NCI-H1417 treated with DMSO at 0.1 percent for 48 hours (cell line): Measurements from ENCODE around the gene RERE.
"Not testable (repeated sequence)": the region's sequence is repeated elsewhere in the genome, so short reads cannot be mapped to it uniquely, and the experiment has no call there.

Experiments
- DNase-seq: peaks from one replicate; lab custom pipeline; 2025; lab: John Stamatoyannopoulos, UW

RERE gene

GRCh38 chr1:8510041-8510823 lies 307.2 kb downstream of the RERE start:
- DNase-seq: no peak

DNA sequence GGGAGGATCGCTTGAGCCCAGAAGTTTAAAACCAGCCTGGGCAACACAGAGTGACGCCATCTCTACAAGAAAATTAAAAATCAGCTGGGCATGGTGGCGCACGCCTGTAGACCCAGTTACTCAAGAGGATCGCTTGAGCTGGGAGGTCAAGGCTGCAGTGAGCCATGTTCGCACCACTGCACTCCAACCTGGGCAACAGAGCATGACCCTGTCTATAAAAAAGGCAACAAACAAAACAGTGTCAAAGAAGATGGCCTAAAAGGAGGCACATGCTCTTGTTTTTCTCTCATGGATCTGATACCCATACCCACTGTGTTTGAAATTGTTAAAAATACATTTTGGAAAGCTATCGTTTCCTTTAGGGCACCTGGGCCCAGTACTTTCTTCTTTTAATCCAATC lies 307.9 kb downstream of the RERE start:
- DNase-seq: no peak

- no peak for DNase-seq
These were observed 310.3 kb downstream of the RERE start for GRCh38 chr1:8506995-8507615.

- DNase-seq: no peak
These were observed 311.0 kb downstream of the RERE start for GRCh38 chr1:8506456-8506855.

DNA sequence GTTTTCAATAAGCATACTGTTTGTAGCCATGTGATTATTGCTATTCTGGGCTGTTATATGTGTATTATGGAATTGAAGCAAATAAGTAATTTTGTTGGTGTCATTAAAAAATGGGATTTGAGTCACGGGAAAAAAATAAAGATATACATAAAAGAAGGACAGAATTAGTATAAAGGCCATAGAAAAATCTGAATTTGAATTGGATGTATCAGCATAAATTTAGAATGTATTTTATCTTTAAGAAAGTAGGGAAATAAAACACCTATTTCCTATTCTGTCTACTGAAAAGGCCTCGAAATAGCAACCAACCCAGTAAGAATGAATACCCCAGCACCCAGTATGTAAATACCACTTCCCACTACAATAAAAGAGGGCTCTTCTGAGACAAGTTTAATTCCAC lies 313.6 kb downstream of the RERE start:
- DNase-seq: no peak

DNA sequence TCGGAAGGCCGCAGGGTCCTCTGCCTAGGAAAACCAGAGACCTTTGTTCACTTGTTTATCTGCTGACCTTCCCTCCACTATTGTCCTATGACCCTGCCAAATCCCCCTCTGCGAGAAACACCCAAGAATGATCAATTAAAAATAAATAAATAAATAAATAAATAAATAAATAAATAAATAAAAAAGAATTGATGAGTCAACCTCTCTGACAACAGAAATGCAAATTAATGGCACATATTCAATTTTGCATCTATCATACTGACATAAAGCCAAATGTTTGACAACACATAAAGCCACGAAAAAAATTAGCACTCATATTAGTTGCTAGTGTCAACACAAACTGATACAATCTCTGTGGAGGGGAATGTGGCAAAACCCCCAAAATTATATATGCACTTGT lies 314.5 kb downstream of the RERE start:
- not testable (repeated sequence) for DNase-seq

GRCh38 chr1:8497210-8497819 lies 320.1 kb downstream of the RERE start:
- no peak for DNase-seq

DNA sequence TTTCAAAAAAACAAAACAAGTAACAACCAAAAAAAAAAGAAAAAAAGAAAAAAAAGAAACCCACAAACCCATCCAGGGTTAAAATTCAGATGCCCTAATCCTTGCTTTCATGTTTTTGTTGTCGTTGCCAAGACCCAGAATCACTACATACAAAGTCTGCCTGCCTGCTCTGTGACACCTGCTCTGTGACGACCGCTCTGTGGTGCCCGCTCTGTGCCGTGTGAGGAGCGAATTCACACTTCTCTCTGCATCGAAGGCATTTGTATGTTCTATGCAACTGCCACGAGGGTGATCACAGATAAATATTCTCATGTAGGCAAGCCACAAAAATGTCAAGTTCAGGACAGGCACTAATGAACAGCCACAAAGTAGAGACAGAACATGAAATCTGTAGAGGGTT lies 321.0 kb downstream of the RERE start:
- no peak for DNase-seq

GRCh38 chr1:8495928-8496401 lies 321.5 kb downstream of the RERE start:
- no peak for DNase-seq

DNA sequence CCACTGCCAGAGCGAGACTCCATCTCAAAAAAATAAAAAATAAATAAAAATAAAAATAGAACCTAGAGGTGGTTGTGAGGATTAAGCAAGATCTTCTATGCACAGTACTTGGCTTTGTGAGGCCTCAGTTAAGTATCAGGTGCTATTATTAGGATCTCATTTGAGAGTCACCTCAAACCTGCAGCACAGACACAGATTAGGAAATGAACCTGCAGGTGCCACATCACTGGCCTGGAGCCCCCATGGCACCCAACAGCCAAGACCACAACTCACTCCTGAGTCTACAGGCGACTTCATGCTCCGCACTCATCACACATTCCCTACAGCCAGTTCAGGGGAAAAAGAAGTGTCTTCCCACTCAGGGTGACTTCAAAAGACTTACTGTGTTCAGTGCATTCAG lies 322.8 kb downstream of the RERE start:
- DNase-seq: no peak

DNA sequence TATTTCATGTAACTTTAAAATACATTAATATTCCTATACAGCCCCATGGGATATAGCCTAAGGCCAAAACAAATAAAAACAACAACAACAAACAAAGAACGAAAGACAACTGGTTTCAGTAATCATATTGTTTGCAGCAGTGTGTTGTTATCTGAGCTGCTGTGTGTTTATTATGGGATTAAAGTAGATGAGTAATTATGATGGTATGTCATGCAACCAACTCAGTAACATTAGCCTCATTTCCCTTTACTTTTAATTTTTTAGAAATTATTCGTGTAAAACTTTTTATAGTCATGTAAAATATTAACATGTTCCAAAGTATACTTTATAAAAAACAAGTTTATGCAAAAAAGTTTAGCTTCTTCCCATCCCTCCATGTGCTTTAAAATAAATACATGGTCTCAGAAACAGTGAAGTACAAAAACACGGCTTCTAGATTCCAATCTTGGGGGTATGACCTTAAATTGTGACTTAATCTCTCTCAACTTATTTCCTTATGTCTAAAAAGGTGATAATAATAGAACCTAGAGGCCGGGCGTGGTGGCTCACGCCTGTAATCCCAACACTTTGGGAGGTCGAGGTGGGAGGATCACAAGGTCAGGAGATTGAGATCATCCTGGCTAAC lies 323.4 kb downstream of the RERE start:
- no peak for DNase-seq

GRCh38 chr1:8487249-8487648 lies 330.2 kb downstream of the RERE start:
- no peak for DNase-seq

DNA sequence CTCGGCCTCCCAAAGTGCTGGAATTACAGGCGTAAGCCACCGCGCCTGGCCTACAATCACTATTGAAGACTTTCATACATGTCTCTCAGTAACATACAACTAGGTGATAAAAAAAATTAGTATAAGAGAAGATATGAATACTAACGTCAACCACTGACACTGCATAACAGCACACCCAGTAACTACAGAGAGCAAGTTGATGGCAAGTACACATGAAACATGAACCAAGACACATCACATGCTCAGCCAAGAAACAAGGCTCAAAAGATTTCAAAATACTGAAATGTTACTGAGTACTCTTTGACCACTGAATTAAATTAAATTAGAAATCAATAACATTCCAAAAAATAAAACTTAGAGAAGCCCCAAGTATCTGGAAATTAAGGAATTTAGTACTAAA lies 331.4 kb downstream of the RERE start:
- no peak for DNase-seq

DNA sequence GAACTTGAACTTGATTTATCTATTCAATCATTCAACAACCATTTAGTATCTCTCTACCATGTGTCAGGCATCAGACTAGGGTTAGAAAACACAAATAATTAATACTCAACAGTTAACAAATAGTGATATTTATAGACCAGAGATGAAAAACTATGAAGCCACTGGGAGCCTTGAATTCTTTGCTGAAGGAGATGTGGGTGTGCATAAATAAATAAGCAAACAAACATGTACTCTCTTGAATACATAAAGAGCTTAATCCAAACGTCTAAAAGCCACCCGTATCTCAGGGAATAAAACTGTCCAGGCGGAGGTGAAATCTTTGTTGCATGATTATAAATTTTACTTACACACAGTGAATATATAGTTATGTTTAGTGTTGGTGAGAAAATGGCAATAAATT lies 333.9 kb downstream of the RERE start:
- DNase-seq: no peak

DNA sequence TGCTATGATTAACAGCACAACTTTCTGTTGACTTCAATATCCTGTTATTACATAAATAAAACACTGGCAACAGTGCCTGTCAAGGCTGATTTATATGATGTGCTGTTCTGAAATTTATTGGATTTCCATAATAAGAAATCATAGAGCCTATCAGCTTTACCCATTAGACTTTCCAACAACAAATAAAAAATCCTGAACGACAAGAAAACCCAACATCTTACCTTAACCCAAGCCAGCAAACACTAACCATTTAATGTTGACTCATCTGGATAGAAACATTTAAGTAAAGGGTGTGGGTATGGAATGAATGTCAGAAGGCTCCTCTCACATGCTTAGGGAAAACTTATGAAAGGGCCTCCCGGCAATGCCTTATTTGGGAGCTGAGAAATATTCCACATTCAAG lies 334.5 kb downstream of the RERE start:
- no peak for DNase-seq

DNA sequence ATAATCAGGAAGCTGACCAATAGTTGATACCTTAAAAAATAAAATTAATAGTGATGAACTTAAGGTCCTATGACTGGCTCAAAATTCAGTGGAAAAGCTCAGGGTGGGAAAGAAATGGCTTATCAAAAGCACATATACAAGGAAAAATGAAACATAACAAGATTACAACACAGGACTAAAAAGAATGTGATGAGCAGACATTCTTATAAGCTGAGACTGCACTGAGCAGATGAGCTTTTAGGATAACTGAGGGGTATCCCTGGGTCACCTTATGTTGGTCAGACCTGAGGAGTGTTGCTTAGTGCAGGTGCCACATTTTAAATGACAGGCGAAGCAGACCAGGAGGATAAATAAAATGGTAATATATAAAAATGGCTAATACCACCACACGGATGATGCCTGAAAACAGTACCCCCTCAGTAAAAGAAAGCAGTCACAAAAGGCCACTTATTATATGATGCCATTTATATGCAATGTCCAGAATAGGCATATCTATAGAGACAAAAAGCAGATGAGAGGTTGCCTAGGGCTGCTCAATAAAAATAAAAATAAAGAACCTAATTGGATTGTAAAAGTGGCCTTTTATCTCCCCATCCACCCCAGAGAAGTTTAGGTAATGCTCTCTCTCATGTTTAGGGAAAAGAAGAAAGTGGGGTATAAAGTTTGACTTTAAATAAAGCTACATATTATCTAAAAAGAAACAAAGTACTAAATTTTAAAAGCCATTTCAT lies 335.6 kb downstream of the RERE start:
- DNase-seq: no peak

DNA sequence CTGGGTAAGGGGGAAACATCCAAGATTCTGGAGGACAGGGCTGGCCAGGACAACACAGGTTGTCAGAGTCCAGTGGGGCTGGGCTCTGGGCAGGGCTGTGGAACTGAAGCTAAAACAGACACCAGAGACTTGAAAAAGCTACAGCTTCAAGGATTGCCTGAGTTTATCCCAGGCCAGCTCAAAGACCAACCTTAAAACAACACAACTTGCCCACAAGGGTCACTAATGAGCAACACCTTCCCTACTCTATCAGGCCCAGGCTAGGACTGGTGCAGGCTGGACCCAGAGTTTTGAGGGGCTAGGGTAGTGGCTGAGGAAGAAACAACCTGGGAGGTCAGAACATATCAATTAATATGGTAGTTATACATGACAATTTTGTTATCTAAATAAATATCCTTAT lies 338.9 kb downstream of the RERE start:
- no peak for DNase-seq

DNA sequence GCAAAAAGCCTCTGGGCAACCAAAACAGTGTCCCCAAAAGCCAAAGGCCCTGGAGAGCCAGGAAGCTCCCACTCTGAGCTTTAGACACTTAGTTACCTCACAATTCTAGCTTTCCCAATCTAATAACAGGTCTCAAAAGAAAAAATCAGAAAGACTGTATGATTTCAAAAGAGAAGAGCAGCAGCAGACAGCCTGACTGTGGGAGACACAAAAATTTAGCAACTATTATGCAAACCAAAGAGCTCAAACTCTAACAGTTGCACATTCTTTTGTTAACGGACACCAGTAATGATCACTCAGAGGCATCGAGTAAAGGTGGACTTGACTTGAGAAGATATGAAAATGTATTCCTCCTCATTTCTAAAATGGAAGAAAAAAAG lies 339.5 kb downstream of the RERE start:
- no peak for DNase-seq

- DNase-seq: no peak
These were observed 340.1 kb downstream of the RERE start for GRCh38 chr1:8477166-8477982.

GRCh38 chr1:8476006-8476405 lies 341.4 kb downstream of the RERE start:
- DNase-seq: no peak

DNA sequence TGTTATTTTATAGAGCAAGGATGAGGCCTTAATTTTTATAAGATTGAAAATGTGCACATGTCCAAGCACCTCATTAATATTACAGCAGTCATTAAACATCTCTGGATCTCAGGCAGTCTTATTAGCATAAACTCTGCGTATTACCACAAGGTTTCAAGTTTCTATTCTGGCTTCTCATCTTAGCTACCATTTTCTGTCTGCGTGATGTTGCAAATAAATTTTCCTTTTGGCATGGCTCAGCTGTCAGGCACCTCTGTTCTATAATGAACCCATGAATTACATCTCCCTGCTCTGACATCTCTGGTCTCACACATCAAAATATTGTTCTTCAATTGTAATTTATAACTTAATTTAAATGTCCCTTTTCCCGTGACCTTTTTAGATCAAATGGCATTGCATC lies 343.1 kb downstream of the RERE start:
- no peak for DNase-seq
